Coronary artery (tissue), 2 donors: Measurements from ENCODE around the gene TCF12.

Experiments used
- DNase-seq: peaks from one replicate; pipeline ENCODE4 v3.0.0-alpha.2; 2017; ENCODE audit warnings: low spot score
- H3K27ac ChIP-seq, 2 donors: fragments of 200-600 bp; sonication (generic); one replicate each; pipeline ENCODE4 v1.5.1; 2016 to 2019
- H3K4me3 ChIP-seq: fragments of 200-600 bp; sonication (generic); 2 replicates; pipeline ENCODE4 v1.5.1; 2016; ENCODE audit warnings: mild to moderate bottlenecking, moderate library complexity
- CTCF ChIP-seq: fragments of 200-600 bp; sonication (generic); IDR thresholded peaks from one replicate; pipeline ENCODE4 v1.5.1; 2019; ENCODE audit warnings: antibody characterized with exemption

Gene TCF12

DNA sequence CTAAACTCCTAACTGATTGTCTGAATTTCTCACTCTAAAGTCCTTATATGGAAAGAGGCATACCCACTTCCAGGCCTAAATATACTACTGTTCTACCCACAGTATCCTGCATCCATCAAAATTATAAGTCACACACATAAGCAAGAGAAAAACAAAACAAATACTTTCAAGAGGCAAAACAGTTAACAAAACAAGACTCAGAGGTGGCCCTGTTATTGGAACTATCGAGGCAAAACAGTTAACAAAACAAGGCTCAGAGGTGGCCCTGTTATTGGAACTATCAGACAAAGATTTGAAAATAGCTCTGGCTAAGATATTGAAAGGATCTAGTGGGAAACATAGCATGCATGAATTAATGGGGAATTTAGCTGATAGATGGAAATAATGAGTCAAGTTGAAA lies 233.7 kb downstream of the TCF12 start:
- TF ChIP-seq CTCF, result no peak
- no peak for DNase-seq
- no peak overlapping the region for H3K4me3 ChIP-seq
- no peak overlapping the region for H3K27ac ChIP-seq

- no peak overlapping the region for H3K27ac ChIP-seq
- DNase-seq, result no peak
- H3K4me3 ChIP-seq, result no peak overlapping the region
- TF ChIP-seq CTCF, result no peak
These were observed 234.5 kb downstream of the TCF12 start for GRCh38 chr15:57152666-57153539.

GRCh38 chr15:57156210-57156884 lies 237.9 kb downstream of the TCF12 start:
- TF ChIP-seq CTCF, result no peak
- DNase-seq, result no peak
- Histone ChIP-seq H3K4me3 (no peak overlapping the region), H3K27ac (peak overlapping the region in 1 of 2 donors; percentile 40)

DNA sequence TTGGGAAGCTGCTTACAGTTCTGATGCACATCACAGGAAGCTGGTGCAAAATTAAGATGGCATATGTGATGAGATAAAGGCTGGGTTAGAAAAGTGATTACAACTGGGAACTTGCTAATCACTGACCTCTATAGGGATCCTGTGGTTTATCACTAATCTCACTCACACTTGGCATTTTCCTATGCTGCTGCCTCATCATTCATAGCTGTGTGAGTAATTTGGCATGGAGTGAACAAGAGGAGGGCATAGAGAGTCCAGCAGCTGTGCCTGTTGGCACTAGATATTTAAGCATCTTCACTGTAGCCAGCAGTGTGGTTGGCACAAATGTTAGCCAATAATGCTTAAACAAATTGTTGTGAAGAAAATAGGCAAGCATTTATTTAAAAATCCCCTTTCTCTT lies 240.1 kb downstream of the TCF12 start:
- TF ChIP-seq CTCF, result no peak
- DNase-seq, result no peak
- Histone ChIP-seq H3K4me3 (no peak overlapping the region), H3K27ac (no peak overlapping the region)

DNA sequence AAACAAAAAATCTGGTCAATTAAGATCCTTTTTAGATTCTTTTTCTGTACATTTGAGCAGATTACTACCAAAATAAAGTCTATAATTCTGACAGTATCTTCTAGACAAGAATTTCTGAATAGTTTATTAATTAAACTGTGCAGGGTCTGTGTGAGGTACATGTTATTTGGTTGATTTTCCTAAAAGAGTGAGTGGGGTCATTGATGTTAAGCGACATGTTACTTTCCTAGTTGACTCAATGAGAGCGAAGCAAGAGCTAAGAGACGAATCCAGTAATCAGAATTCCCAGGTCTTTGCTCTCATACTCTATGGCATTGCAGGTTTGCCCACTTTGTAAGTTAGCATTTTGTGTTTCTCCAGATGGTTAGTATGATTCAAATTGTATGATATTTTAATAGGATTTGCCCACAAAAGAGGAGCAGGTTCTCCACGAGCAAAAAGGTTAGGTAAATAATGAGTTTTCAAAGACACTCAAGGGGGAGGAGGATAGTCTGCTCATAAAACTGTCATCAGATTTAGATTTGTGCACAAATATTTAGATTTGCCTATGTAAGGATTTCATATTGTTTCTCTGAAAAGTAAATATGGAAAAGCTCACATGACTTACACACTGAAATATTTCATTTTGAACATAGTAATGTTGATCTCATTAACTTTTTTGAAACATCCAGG lies 240.7 kb downstream of the TCF12 start:
- no peak for TF ChIP-seq CTCF
- H3K27ac ChIP-seq, result no peak overlapping the region
- no peak overlapping the region for H3K4me3 ChIP-seq
- no peak for DNase-seq

- Histone ChIP-seq H3K27ac (no peak overlapping the region), H3K4me3 (no peak overlapping the region)
- no peak for TF ChIP-seq CTCF
- no peak for DNase-seq
These were observed 241.3 kb downstream of the TCF12 start for GRCh38 chr15:57159767-57160166.
